ENCODE measurements around the gene ZNF718. TPM values are rescaled to one million over a fixed set of nuclear protein-coding genes. Genes with fewer than 3 reads are reported as not detected.
A peak's percentile ranks its signal among the peaks of the same experiment; 100 is the strongest.

The ZNF718 gene
- total and polyA plus RNA-seq, 2 of the 8 experiments (the other 6 are each of a cell fraction or from before 2014, with no cell fraction given) = 3.3 to 19.5 TPM

DNA sequence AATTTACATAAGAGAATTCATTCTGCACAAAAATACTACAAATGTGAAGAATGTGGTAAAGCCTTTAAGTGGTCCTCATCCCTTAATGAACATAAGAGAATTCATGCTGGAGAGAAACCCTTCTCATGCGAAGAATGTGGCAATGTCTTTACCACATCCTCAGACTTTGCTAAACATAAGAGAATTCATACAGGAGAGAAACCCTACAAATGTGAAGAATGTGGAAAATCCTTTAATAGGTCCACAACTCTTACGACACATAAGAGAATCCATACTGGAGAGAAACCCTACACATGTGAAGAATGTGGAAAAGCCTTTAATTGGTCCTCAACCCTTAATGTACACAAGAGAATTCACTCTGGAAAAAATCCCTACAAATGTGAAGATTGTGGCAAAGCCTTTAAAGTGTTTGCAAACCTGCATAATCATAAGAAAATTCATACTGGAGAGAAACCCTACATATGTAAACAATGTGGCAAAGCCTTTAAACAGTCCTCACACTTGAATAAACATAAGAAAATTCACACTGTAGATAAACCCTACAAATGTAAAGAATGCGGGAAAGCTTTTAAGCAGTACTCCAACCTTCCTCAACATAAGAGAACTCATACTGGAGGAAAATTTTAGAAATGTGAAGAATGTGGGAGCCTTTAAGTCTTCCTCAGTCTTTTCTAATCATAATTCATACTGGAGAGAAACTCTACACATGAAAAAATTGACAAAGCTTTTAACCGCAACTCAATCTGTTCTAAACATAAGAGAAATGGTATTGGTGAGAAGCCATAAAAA lies 37.4 kb downstream of the ZNF718 start:
- Histone ChIP-seq H4K8ac (ENCODE audit: extremely low read depth, insufficient read depth, low read length) (no peak overlapping the region), H3K9me3 (ENCODE audit: insufficient read depth in 2 of 2, low read depth in 1 of 2, low read length in 1 of 2) (peaks cover 57 to 59% of the 10 kb centered on the region in 2 experiments), H3K36me3 (ENCODE audit: control insufficient read depth in 2 of 4, insufficient read depth in 4 of 4, low read length in 3 of 4) (peaks cover 0 to 55% (median 21%) of the 10 kb centered on the region in 4 experiments; a peak in 6 of 8 replicates), H3K27ac (ENCODE audit: low read depth, low read length) (no peak overlapping the region), H3K27me3 (replicated peaks in 1 of 4; ENCODE audit: control insufficient read depth in 3 of 4, extremely low read depth in 1 of 4, insufficient read depth in 3 of 4, low read length in 3 of 4) (no peaks in the 10 kb centered on the region), H3K4ac (replicated peaks; ENCODE audit: insufficient read length, low read depth, low read length) (no peak overlapping the region), H3K23me2 (ENCODE audit: low read depth, low read length) (no peaks in the 10 kb centered on the region), H2BK120ac (replicated peaks; ENCODE audit: low read depth, low read length) (no peak overlapping the region), H3K4me3 (ENCODE audit: extremely low read depth in 1 of 4, insufficient read depth in 2 of 4, low read depth in 3 of 4, low read length in 4 of 4) (0 out of 8 replicates have a peak overlapping the region, but pooled peaks of 1 of the 4 experiments have one; percentile 2), H3K4me2 (ENCODE audit: insufficient read depth in 1 of 2, low read depth in 2 of 2, low read length in 2 of 2) (no peak overlapping the region), H2AK5ac (ENCODE audit: low read depth, low read length) (no peak overlapping the region), H3K79me1 (ENCODE audit: low read depth, low read length) (no peaks in the 10 kb centered on the region), H3K23ac (ENCODE audit: insufficient read length) (no peak overlapping the region), H3K9ac (replicated peaks in 1 of 4; ENCODE audit: extremely low read depth in 1 of 4, low read depth in 3 of 4, low read length in 3 of 4) (no peak overlapping the region), H4K91ac (replicated peaks; ENCODE audit: insufficient read length, low read length) (no peak overlapping the region), H2AFZ (ENCODE audit: low read length) (no peak overlapping the region), H4K20me1 (replicated peaks in 1 of 2; ENCODE audit: control insufficient read depth in 1 of 2, insufficient read depth in 2 of 2, low read length in 2 of 2) (no peaks in the 10 kb centered on the region), H4K5ac (ENCODE audit: insufficient read length, low read depth, low read length) (no peak overlapping the region), H3K4me1 (replicated peaks in 1 of 4; ENCODE audit: control insufficient read depth in 3 of 4, insufficient read depth in 4 of 4, low read length in 3 of 4) (no peaks in the 10 kb centered on the region), H2BK5ac (ENCODE audit: low read depth, low read length) (no peak overlapping the region), H3K18ac (ENCODE audit: extremely low read depth, low read length) (no peak overlapping the region), H2BK12ac (ENCODE audit: low read depth, low read length) (no peak overlapping the region), H3K79me2 (ENCODE audit: control insufficient read depth in 1 of 2, insufficient read depth in 2 of 2, low read length in 2 of 2) (peaks cover 0 to 4% of the 10 kb centered on the region in 2 experiments; a peak in 1 of 4 replicates), H2BK15ac (ENCODE audit: low read length) (no peak overlapping the region), H3K14ac (ENCODE audit: insufficient read length) (no peak overlapping the region), H3K56ac (replicated peaks; ENCODE audit: insufficient read length, low read depth, low read length) (no peak overlapping the region), H2BK20ac (ENCODE audit: low read length) (no peak overlapping the region)
- ChIA-PET CTCF (ENCODE audit: partially characterized antibody) (no interaction called here), POLR2A (ENCODE audit: partially characterized antibody) (no interaction called here)
- 95% methylated on average over 4 of the region's 4 CpGs; no CpG with 5 or more reads in 1 of the 2 experiments for WGBS, 2 experiments (ENCODE audit: extremely low coverage in 1 of 2, insufficient coverage in 1 of 2, insufficient read length in 1 of 2, insufficient replicate concordance in 2 of 2, low coverage in 1 of 2, low lambda C conversion rate in 2 of 2, missing lambda C conversion rate in 1 of 2)
- no peak for FAIRE-seq
- DNase-seq (ENCODE audit: low read depth in 1 of 2, low spot score in 2 of 2) = no peak
- TF ChIP-seq ATF2 (IDR thresholded peaks at IDR 0.05; ENCODE audit: low read length) (no peak), ZNF274 (IDR thresholded peaks at IDR 0.05; ENCODE audit: borderline replicate concordance, extremely low read depth, low read length) (peak; percentile 96)
